Measurements from ENCODE around the gene SUCLG2. TPM values are rescaled to one million over a fixed set of nuclear protein-coding genes. Genes with fewer than 3 reads are reported as not detected.

SUCLG2 gene
- total RNA-seq, 1 experiment from 2014 or later, result 38.5 TPM

DNA sequence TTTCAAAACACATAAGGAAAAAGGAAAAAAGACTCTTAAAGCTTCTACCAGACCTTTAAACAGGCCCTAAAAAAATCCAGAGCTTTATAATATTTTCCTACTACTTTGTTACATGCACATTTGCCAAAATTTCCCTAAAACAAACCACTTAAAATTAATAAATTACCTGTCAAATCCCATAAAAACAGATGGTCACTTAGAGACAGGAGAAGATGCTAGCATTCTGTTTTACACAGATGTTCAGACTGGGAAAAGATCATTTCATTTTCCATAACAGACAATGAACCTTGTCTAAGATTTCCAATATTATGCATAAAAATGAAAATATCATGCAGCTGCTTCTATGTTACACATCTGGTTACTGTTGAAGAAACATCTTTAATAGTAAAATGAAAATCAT lies 66.6 kb downstream of the SUCLG2 start:
- H3K9ac ChIP-seq (ENCODE audit: extremely low read depth, insufficient read length, low read length), result no peak overlapping the region
- H3K9me3 ChIP-seq (ENCODE audit: control insufficient read depth, low read depth, low read length), result no peaks in the 10 kb centered on the region
- no peak overlapping the region for H3K23ac ChIP-seq (ENCODE audit: insufficient read length, low read depth, low read length)
- H3K18ac ChIP-seq (ENCODE audit: insufficient read length, low read depth, low read length), result no peak overlapping the region
- no peak overlapping the region for H2BK12ac ChIP-seq (ENCODE audit: insufficient read length, low read depth, low read length)
- H4K91ac ChIP-seq (ENCODE audit: insufficient read length, low read depth, low read length), result no peak overlapping the region
- no peak overlapping the region for H2AK5ac ChIP-seq (ENCODE audit: insufficient read length, low read length)
- H3K4me2 ChIP-seq (ENCODE audit: insufficient read depth, insufficient read length, low read length), result no peak overlapping the region
- Mint-ChIP-seq H3K36me3 (ENCODE audit: insufficient read depth in 1 of 3, low read depth in 3 of 3) (peaks cover 3 to 13% (median 13%) of the 10 kb centered on the region in 3 experiments; a peak in 5 of 7 replicates), H3K27ac (no peak overlapping the region), H3K4me3 (no peak overlapping the region), H3K4me1 (peaks cover 6 to 9% of the 10 kb centered on the region in 2 experiments), H3K9me3 (0 out of 5 replicates have a peak, but pooled peaks cover 0 to 2% of the 10 kb centered on the region in 2 experiments), H3K27me3 (ENCODE audit: low read depth) (no peaks in the 10 kb centered on the region)
- no peaks in the 10 kb centered on the region for H3K4me1 ChIP-seq (ENCODE audit: insufficient read depth, low read length)
- H3K56ac ChIP-seq (ENCODE audit: insufficient read length, low read depth, low read length), result no peak overlapping the region
- H3K4ac ChIP-seq (ENCODE audit: low read depth, low read length), result no peak overlapping the region
- no peak overlapping the region for H2BK5ac ChIP-seq (ENCODE audit: insufficient read length, low read length)
- no peaks in the 10 kb centered on the region for H3K79me1 ChIP-seq (ENCODE audit: insufficient read depth, low read depth, low read length, poor library complexity, severe bottlenecking)
- H3K27ac ChIP-seq (ENCODE audit: insufficient read length, low read depth, low read length), result no peak overlapping the region
- H2BK15ac ChIP-seq (ENCODE audit: low read depth, low read length), result no peak overlapping the region
- TF ChIP-seq, protein P1, sequence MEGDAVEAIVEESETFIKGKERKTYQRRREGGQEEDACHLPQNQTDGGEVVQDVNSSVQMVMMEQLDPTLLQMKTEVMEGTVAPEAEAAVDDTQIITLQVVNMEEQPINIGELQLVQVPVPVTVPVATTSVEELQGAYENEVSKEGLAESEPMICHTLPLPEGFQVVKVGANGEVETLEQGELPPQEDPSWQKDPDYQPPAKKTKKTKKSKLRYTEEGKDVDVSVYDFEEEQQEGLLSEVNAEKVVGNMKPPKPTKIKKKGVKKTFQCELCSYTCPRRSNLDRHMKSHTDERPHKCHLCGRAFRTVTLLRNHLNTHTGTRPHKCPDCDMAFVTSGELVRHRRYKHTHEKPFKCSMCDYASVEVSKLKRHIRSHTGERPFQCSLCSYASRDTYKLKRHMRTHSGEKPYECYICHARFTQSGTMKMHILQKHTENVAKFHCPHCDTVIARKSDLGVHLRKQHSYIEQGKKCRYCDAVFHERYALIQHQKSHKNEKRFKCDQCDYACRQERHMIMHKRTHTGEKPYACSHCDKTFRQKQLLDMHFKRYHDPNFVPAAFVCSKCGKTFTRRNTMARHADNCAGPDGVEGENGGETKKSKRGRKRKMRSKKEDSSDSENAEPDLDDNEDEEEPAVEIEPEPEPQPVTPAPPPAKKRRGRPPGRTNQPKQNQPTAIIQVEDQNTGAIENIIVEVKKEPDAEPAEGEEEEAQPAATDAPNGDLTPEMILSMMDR (conservative IDR thresholded peaks at IDR 0.05), result no peak
- H2BK120ac ChIP-seq (ENCODE audit: low read depth, low read length, poor library complexity, severe bottlenecking), result no peak overlapping the region
- H2AFZ ChIP-seq (ENCODE audit: low read length), result no peak overlapping the region
- no peak overlapping the region for H3T11ph ChIP-seq (ENCODE audit: low read length)
- H3K27me3 ChIP-seq (ENCODE audit: insufficient read depth, low read length), result no peaks in the 10 kb centered on the region
- H3K23me2 ChIP-seq (ENCODE audit: insufficient read length, low read depth, low read length, poor library complexity, severe bottlenecking), result no peaks in the 10 kb centered on the region
- H3K79me2 ChIP-seq (ENCODE audit: insufficient read depth, low read length), result no peaks in the 10 kb centered on the region
- no peaks in the 10 kb centered on the region for H4K20me1 ChIP-seq (ENCODE audit: control insufficient read depth, insufficient read depth, insufficient read length)
- no peak overlapping the region for H4K8ac ChIP-seq (replicated peaks; ENCODE audit: insufficient read length, low read depth, low read length)
- H3K14ac ChIP-seq (ENCODE audit: insufficient read depth, low read length), result no peak overlapping the region
- DNase-seq, result no peak
- H2BK20ac ChIP-seq (ENCODE audit: low read depth, low read length, poor library complexity, severe bottlenecking), result no peak overlapping the region
- H4K5ac ChIP-seq (ENCODE audit: insufficient read length, low read depth, low read length), result no peak overlapping the region

Data from H9 (cell line).